C4-2B (cell line): ENCODE results near the gene PPM1L.

ENCODE experiments used
- CTCF ChIP-seq: fragments of 450-650 bp; conservative IDR thresholded peaks from 2 replicates; pipeline ENCODE4 v1.5.1; 2017; ENCODE audit warnings: mild to moderate bottlenecking
- ZFX ChIP-seq: fragments of 450-650 bp; IDR thresholded peaks from 2 replicates; pipeline ENCODE4 v1.6.1; 2017

DNA sequence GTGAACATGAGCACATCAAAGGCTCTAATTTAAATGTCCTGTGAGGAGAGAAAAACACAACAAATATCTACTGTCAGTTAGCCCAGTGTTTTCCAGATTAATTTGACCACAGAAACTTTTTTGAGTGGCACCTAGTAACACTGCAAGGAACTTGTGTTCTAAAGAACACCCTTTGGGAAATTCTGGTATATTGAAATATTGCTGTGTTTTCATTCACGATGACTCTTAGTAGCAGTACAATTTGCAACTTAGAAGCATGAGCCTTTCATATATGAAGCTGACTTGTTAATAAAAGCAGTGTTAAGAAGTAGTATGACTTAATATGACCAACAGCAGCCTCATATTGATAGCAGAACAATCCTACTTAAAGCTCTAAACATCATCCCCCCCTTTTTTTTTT, 317.1 kb downstream of the PPM1L start:
- no peak for TF ChIP-seq CTCF
- TF ChIP-seq ZFX = no peak
